Thyroid gland (tissue), 4 donors: Measurements from ENCODE around the gene RHOA.

Experiments used
- CTCF ChIP-seq, 6 experiments: fragments of 200-600 bp in 3 of 6; fragments of 450-650 bp in 3 of 6; sonication (generic) in 3 of 6; IDR thresholded peaks; one replicate each; pipeline ENCODE4 v1.5.1; 2016 to 2019; ENCODE audit warnings: antibody characterized with exemption in 6 of 6, mild to moderate bottlenecking in 2 of 6, inconsistent platforms in 1 of 6, moderate library complexity in 1 of 6
- POLR2A ChIP-seq, 2 donors: fragments of 450-650 bp; IDR thresholded peaks; one replicate each; pipeline ENCODE4 v1.6.1; 2017; ENCODE audit warnings: antibody characterized with exemption in 2 of 2, mild to moderate bottlenecking in 2 of 2, moderate library complexity in 1 of 2

- no peak for TF ChIP-seq CTCF (IDR thresholded peaks at IDR 0.05)
- no peak for TF ChIP-seq POLR2A (IDR thresholded peaks at IDR 0.05)
Observed at GRCh38 chr3:49346797-49347251, 65.0 kb downstream of the RHOA start.
